Activated CD8-positive, alpha-beta memory T cell treated with anti-CD3 and anti-CD28 coated beads, Interleukin-2, amount 50 U/mL, for 1 hour (primary cell): Measurements from ENCODE around the gene GNAL.
"Not testable (repeated sequence)": the region's sequence is repeated elsewhere in the genome, so short reads cannot be mapped to it uniquely, and the experiment has no call there.

Source experiments
- DNase-seq: peaks from one replicate; pipeline ENCODE4 v3.0.0-alpha.2; 2020; ENCODE audit errors: extremely low read depth

GNAL gene

DNA sequence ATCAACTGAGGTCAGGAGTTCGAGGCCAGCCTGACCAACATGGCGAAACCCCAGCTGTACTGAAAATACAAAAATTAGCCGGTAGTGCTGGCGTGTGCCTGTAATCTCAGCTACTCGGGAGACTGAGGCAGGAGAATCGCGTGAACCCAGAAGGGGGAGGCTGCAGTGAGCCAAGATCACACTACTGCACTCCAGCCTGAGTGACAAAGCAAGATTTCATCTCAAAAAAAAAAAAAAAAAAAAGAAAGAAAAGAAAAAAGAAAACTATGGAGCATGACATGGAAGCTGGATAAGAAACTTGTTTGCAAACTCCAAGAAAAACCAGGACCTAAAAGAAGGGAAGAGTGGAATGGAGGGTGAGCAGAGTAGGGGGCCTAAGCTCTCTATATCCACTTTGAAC is 160.2 kb downstream of the GNAL start:
- DNase-seq: no peak

DNA sequence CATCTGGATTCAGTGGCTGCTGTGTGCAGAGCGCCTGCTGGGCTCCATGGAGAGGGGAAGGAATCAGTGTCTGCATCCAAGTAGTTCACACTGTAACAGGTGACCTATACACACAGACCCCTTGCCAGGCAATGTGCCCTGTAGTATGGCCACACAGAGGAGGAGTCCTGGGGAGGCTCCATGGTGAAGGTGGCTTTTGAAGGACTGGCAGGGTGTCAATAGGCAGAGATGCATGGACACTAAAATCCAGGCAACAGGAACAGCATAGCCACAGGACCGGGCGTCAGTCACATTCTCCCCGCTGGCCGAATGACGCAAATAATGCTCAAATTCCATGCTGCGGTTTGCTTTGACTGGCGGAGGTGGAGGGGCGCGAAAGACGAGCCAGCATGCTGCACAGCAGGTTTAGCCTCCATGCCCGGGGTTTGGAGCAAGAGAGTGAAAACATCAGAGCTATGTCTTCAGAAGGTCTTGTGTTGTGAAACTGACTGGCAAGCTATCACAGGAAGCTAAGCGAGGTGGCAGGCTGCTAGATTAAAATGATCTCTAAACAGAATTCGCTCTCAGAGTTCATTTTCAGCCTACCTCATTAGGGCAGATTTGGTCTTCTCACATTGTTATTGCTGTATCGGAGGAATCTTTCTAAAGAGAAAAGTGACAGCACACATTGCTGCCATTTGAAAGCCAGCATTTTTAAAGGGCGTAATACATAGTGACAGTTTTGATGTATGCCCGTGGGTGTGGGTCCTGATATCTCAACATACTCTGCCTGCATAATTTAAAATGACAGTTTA is 161.0 kb downstream of the GNAL start:
- DNase-seq: peak; percentile 76

DNA sequence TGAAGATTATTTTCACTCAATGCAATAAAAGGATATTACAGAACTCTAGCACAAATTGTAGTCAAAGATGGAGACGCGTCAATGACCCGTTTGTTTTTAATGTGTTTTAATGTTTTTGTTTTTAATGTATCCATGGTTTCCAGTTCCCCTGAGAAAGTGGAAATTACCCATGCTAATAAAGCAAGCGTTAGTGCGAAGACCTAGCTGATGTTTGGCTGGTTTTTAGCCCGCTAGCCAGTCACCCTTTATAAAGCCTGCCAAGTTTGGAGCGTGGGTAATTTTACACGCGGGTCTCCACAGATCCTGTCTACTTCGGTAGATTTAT is 161.7 kb downstream of the GNAL start:
- DNase-seq: no peak

DNA sequence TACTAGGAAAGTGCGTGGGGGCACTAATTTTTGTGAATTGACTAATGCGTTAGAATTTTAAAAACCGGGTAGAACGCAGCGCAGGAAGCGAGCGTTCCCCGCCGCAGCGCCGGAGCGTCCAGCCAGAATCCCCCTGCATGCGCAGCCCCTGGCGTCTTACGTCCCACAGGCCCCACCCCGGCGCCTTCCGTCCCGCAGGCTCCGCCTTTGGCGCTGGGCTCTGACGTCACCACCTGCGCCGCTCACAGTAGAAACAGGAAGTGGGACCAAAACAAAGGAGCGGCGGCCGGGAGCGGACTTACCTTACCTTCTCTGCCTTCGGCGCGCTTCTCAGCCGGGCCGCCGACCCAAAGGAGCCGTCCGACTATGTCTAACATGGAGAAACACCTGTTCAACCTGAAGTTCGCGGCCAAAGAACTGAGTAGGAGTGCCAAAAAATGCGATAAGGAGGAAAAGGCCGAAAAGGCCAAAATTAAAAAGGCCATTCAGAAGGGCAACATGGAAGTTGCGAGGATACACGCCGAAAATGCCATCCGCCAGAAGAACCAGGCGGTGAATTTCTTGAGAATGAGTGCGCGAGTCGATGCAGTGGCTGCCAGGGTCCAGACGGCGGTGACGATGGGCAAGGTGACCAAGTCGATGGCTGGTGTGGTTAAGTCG is 162.2 kb downstream of the GNAL start, which contains the start of gene CHMP1B:
Gene CHMP1B (plus strand): TSS at position 268 of the 660 bp plus-strand sequence. CDS start 99 bp downstream, at position 367.
- peak; percentile 95 for DNase-seq

DNA sequence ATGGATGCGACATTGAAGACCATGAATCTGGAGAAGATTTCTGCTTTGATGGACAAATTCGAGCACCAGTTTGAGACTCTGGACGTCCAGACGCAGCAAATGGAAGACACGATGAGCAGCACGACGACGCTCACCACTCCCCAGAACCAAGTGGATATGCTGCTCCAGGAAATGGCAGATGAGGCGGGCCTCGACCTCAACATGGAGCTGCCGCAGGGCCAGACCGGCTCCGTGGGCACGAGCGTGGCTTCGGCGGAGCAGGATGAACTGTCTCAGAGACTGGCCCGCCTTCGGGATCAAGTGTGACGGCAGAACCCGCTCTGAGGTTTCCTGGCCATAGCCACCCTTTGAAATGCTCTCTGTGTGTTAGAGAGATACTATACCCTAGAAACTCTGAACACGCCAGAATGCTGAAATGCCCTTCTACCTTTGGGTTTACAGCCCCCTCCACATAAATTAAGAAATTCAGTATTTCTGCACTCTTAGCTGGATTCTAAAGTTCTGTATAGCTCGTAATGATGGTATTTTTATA is 162.8 kb downstream of the GNAL start:
- no peak for DNase-seq

DNA sequence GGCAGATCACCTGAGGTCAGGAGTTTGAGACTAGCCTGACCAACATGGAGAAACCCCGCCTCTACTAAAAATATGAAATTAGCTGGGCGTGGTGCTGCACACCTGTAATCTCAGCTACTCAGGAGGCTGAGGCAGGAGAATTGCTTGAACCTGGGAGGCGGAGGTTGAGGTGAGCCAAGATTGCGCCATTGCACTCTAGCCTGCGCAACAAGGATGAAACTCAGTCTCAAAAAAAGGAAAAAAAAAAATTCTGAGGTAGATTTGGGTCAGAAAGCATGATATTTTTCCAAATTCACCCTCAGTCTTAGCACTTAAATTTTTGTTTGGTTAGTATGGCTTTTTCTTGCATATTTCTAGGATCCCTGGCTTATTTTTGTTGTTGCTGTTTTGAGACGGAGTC is 165.5 kb downstream of the GNAL start:
- not testable (repeated sequence) for DNase-seq

DNA sequence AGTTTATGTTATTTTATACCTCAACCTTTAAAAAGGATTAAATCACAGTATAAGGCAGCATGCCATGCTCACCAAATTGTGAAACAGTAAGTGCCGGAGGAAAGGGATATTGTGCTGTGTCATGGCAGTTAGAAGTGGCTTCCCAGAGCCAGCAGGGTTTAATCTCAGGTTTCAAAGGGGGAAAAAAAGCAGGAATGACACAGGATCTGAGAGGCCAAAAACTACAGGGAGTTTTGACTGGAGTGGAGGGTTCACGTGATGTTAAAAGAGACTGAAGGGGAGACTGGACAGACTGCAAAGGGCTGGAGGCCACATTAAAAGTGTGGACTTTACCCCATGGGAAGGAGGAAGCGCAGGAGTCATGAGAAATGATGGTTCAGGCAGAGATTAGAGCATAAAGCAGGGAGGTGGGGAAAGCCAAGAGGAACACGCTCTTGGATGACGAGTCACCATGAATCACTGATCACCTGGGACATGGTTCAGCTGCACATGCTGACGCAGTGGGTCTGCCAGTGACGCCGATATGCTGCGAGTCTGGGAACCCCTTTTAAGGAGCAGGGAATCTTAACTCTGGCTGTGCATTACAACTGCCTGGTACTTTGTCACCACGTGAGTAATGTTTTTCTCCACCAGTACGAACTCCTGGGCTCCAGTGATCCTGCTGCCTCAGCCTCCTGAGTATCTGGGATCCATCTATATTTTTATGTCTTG is 168.3 kb downstream of the GNAL start:
- DNase-seq: no peak

DNA sequence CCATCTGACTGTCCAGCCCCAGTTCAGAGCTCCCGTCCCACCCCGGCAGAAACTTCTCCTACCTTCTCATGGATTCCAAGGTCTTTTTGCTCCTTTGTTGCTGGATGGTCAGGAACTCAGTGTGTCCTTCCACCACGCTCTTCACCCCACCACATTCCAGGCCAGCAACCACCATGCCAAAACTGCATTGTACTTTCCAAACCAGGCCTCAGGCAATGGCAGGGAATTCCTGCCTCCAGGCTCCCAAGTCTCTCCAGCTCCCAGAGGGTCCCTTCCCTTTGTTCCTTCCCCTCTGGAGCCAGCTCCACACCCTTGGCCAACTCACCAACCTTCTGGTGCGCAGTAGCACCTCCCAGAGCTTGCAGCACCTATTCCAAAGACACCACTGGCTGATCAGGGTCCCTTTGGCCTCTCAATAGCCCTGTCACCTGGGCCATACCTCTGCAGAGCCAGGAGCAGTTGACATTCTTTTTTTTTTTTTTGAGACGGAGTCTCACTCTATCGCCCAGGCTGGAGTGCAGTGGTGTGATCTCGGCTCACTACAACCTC is 170.3 kb downstream of the GNAL start:
- DNase-seq: no peak

DNA sequence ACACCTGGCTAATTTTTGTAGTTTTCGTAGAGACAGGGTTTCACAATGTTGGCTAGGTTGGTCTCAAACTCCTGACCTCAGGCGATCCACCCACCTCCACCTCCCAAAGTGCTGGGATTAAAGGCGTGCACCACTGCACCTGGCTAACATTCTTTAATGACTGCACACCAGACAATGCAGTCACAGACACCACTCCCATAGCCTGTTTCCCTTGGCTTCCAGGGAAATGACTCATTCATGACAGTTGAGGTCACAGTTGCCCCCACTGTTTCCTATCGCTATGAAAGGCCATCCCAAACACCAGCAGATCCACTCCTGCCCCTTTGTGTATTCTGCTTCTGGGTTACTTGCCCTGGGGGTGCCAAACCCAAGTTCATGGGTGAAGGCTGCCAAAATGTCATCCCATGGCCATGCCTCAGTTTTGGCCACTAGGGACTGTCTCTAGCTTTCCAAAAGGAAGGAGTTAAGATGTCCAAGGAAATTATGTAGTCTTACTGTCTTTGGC is 170.9 kb downstream of the GNAL start:
- no peak for DNase-seq

DNA sequence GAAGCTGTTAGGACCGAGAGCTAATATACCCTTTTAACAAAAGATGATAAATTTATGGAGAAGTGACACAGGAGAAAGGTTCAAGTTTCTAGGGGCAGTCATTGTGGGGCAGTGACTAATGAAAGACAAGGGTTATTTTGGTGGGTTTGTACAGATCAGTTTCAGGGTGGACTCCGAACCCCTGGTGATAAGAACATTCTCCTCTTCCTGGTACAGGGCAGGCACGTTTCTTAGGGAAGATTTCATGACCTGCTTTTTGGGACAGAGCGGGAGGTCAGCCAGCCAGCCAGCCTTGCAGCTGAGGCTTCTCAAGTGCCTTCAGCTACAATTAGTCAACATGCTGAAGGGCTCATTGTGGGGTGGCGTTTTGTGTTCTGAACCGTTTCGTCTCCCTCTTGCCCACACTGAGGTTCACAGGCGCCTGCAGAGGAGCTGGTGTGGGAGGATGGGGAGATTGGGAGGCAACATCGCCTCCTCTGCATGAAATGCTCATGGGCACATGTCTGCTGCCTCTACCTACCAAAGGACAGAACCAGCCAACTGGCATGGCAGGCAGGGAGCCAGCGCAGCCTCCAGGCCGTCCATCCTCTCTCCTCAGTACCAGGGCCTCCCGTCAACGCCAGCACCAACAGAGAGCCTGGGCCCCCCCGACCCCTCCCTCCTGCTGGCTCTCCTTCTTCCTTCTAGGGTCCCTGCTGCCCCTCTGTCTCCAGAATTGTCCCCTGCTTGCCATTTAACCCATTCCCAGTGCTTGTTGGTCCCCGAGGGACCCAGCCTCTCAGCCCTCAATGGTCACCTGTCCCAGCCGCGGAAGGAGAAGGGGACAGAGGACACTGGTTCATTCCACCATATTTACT is 171.8 kb downstream of the GNAL start:
- DNase-seq: no peak

DNA sequence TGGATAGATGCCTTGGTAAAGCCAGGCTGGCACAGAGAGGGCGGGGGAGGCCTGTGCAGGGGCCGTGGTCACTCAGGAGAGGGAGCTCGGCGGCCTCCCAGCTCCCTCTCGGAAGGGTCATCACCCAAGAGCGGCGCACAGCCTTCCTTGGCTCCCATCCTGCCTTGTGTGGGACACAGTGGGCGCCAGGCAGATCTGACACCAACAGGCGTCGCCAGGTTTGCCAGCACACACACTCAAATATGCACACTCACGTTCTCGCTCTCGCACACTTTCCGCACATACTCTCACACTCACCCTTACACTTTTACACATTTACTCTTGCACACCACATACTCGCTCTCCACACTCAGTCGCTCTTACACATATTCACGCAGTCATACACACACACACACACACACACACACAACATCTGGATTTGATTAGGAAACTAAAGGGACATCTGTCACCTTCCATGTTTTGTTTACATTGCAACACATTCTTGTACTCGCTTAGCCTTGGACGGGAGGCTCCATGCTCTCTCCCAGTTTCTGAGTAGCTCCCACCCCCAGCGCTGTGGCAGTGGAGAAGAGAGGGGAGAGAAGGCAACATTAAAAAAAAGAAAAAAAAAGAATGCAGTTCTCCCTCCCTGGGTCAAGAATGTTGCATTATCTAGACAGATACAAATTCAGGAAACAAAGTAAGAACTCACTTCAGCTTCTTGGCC is 172.7 kb downstream of the GNAL start:
- DNase-seq: no peak

DNA sequence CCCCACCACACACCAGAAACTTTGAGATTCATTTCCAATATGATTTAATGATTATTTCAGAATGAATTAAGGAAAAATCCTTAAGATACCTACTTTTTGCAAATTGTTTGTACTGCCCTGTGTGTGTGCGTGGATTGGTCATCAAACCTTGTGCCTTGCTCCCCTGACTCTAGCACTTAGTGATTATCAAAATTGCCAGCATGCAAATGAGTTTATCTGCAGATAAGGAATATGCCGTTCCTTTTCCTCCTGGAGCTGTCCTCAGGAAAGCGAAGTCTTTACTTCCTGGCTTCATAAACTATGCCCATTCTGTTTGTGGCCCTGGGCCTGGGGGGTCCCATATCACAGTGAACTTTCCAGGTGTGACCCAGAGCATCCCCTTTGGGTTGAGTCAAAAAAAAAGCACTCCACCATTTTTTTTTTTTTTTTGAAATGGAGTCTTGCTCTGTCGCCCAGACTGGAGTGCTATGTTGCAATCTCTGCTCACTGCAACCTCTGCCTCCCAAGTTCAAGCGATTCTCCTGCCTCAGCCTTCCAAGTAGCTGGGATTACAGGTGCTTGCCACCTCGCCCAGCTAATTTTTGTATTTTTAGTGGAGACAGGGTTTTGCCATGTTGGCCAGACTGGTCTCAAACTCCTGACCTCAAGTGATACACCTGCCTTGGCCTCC is 173.5 kb downstream of the GNAL start:
- DNase-seq: no peak

DNA sequence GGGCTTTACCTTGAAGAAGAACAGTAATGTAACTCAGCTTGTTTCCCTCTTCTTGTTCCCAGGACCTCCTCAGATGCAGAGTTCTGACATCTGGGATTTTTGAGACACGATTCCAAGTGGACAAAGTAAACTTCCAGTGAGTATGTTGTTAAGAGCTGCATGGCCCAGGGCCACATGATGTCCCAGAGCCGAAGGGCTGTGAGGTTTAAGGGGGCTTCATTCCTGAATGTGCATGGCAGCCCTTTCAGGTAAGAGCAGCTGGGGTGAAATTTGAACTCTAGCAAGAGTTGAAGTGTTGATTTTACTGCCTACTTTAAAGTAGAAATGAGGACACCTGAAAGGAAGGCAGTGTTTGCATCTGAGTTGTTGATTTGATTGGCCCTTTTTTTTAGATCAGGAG is 175.4 kb downstream of the GNAL start:
- no peak for DNase-seq

DNA sequence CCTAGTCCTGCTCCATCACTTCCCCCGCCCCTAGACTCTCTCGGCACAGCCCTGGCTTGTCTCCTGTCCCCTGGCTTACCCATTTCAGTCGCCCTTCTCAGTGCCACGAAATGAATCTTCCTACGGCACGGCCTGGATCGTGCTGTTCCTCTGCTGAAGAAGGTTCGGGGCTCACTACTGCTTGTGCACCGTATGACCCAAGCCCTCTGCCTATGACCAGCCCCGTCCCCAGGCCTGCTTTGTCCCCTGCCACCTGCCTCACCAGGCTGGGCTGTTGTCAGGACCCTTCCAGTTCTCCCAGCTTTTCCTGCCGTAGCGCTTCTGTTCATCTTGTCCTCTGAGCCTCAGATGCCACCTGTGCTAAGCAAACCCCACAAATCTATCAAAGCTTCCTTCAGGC is 176.0 kb downstream of the GNAL start:
- DNase-seq: no peak

DNA sequence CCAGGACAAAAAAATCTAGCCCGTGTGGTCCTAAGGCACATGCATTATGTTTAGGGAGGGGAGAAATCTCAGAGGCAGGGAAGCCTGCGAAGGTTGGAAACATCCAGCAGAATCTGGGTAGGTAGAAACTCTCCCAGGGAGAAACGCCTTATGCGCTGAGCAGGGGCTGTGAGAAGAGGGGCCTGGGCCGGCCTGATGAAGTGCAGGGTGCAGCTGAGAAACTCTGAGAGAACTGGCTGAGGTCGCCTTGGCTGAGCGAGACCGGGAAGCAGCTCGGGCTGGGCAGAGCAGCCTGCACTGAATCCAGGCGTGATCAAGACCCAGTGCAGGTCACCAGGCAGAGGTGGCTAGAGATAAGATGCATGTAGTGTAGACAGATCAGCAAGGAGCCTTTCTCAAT is 177.3 kb downstream of the GNAL start:
- DNase-seq: no peak

DNA sequence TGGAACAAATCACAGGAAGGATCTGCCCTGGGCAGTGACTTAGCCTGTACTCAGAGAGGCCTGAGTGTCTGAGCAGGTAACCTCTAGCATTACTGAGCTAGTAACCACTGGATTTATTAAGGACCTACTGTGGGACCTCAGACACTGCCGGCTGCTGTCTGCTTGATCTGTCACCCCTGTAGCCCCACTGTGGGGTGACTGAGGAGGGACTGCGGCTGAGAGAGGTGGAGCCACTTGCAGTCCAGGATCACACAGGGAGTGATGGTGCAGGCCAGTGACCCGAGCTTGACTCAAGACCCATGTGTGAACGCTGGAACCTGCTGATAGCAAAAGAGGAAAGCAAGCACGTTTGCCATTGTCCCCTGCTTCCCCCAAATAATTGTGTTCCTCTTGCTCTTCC is 177.7 kb downstream of the GNAL start:
- no peak for DNase-seq

DNA sequence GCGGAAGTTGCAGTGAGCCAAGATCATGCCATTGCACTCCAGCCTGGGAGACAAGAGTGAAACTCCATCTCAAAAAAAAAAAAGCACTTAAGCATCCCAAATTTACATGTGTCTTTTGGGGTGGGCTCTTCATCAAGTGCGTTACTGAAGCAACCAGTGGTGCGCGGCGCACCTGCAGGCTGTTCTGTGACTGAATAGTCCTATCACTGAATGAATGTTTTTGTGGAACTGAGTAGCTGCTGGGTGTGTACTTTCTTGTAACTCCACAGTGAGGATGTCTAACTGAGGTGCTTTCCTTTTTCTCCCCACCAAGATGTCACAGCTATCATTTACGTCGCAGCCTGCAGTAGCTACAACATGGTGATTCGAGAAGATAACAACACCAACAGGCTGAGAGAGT is 179.2 kb downstream of the GNAL start:
- no peak for DNase-seq

DNA sequence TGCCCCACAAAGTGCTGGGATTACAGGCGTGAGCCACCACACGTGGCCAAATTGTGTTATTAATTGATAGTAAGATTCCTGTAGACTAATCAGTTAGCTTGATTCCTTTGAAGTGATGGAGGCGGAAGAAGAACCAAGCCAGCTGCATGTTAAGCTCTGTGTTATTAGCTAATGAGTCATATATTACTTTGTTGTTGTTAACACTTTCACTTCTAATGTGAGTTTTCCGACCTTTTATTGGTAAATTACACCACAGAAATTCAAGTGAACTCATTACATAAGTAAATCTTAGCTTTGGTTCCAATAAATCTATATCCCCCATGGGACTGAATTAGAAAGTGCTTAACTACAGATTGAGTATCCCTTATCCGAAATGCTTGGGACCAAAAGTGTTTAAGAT is 182.4 kb downstream of the GNAL start:
- no peak for DNase-seq

DNA sequence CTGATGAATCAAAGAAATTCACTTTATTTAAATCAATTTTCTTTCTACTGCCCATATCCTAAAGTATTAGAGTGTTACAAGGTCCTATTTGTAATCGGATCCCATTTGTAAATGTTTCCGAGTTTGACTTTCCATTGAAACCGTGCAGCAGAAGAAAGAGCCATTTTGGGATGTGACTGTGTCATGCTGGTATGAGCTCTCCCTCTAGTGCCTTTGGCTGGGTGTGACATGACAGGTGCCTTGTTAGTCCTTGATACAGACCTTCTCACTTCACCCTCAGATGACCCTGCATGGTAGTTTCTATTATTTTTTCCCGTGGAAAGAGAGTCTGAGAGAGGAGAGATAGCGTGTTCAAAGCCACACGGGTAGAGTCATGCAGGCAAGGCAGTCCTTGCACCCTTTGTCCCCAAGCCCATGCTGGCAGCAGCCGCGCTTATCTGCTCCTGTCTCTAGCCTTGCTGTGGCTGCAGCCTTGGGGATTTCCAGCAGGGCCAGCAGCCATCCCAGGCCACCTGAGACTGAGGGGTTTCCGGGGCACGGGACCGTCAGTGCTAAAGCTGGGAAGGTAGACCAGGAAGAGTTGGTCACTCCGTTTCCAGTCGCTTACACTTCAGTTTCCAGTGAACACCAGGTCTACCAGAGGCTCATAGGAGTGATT is 183.5 kb downstream of the GNAL start:
- DNase-seq: no peak
